ENCODE data around the gene SASH1.

SASH1 gene

GRCh38 chr6:148336901-148337300 is 5.7 kb upstream of the SASH1 start:
- in situ Hi-C loops (cut with MboI; ENCODE audit: low pct_unique_long_range_greater_than_20kb, low sequenced_read_pairs, unreplicated experiment), result no loop called here
- DNase-seq (ENCODE audit: low spot score), result no peak
- no peak for TF ChIP-seq CTCF (IDR thresholded peaks at IDR 0.05; ENCODE audit: extremely low read depth, insufficient read depth, missing control alignments)

GRCh38 chr6:148339766-148340165 is 2.9 kb upstream of the SASH1 start:
- no peak for DNase-seq (ENCODE audit: low spot score)
- in situ Hi-C loops (cut with MboI; ENCODE audit: low pct_unique_long_range_greater_than_20kb, low sequenced_read_pairs, unreplicated experiment), result no loop called here
- TF ChIP-seq CTCF (IDR thresholded peaks at IDR 0.05; ENCODE audit: extremely low read depth, insufficient read depth, missing control alignments), result no peak

- no peak for TF ChIP-seq CTCF (IDR thresholded peaks at IDR 0.05; ENCODE audit: extremely low read depth, insufficient read depth, missing control alignments)
- in situ Hi-C loops (cut with MboI; ENCODE audit: low pct_unique_long_range_greater_than_20kb, low sequenced_read_pairs, unreplicated experiment), result no loop called here
Observed at GRCh38 chr6:148340586-148341297, 1.9 kb upstream of the SASH1 start.

GRCh38 chr6:148342100-148342349 is 613 bp upstream of the SASH1 start:
- DNase-seq (ENCODE audit: low spot score), result no peak
- no peak for TF ChIP-seq CTCF (IDR thresholded peaks at IDR 0.05; ENCODE audit: extremely low read depth, insufficient read depth, missing control alignments)
- in situ Hi-C loops (cut with MboI; ENCODE audit: low pct_unique_long_range_greater_than_20kb, low sequenced_read_pairs, unreplicated experiment), result no loop called here

More at GRCh38 chr6:148340586-148341297, 1.9 kb upstream of the SASH1 start:
- no peak for DNase-seq (ENCODE audit: low spot score)

- no peak for TF ChIP-seq CTCF (IDR thresholded peaks at IDR 0.05; ENCODE audit: extremely low read depth, insufficient read depth, missing control alignments)
- DNase-seq (ENCODE audit: low spot score), result no peak
- in situ Hi-C loops (cut with MboI; ENCODE audit: low pct_unique_long_range_greater_than_20kb, low sequenced_read_pairs, unreplicated experiment), result no loop called here
Observed at GRCh38 chr6:148343047-148343782, 577 bp downstream of the SASH1 start.

GRCh38 chr6:148345176-148345575 is 2.5 kb downstream of the SASH1 start:
- in situ Hi-C loops (cut with MboI; ENCODE audit: low pct_unique_long_range_greater_than_20kb, low sequenced_read_pairs, unreplicated experiment), result no loop called here

More at GRCh38 chr6:148345176-148345575, 2.5 kb downstream of the SASH1 start:
- DNase-seq (ENCODE audit: low spot score), result no peak
- no peak for TF ChIP-seq CTCF (IDR thresholded peaks at IDR 0.05; ENCODE audit: extremely low read depth, insufficient read depth, missing control alignments)
